Neural cell (in vitro differentiated cells): ENCODE data around the gene NF1. TPM values are rescaled to one million over a fixed set of nuclear protein-coding genes. Genes with fewer than 3 reads are reported as not detected.
A peak's percentile ranks its signal among the peaks of the same experiment; 100 is the strongest.

Experiments used
- H2AFZ ChIP-seq: fragments of 200-600, 300-800 bp; sonication (generic), shearing (Covaris generic); 2 replicates; pipeline ENCODE4 v1.6.0; 2014; ENCODE audit warnings: low read depth, mild to moderate bottlenecking, antibody characterized with exemption, low read length, moderate library complexity
- H3F3A ChIP-seq: fragments of 200-600 bp; shearing (Covaris generic); 2 replicates; pipeline ENCODE4 v1.6.1; 2016; ENCODE audit warnings: mild to moderate bottlenecking, moderate library complexity, mixed read lengths, antibody characterized with exemption, low read length; ENCODE audit not compliant: insufficient read depth, poor library complexity, severe bottlenecking
- H3K27ac ChIP-seq: fragments of 200-600, 300-800 bp; sonication (generic), shearing (Covaris generic); 2 replicates; pipeline ENCODE4 v1.5.1; 2014; ENCODE audit warnings: mild to moderate bottlenecking, low read length, moderate library complexity
- H3K27me3 ChIP-seq: fragments of 300-800, 200-600 bp; sonication (generic), shearing (Covaris generic); 2 replicates; pipeline ENCODE4 v1.6.0; 2014; ENCODE audit warnings: mild to moderate bottlenecking, low read depth, low read length, moderate library complexity; ENCODE audit not compliant: insufficient read depth
- H3K36me3 ChIP-seq: fragments of 300-800, 200-600 bp; sonication (generic), shearing (Covaris generic); 2 replicates; pipeline ENCODE4 v1.5.1; 2014; ENCODE audit warnings: mild to moderate bottlenecking, antibody characterized with exemption, low read length, moderate library complexity; ENCODE audit not compliant: insufficient read depth
- H3K4me2 ChIP-seq: fragments of 300-800, 200-600 bp; sonication (generic), shearing (Covaris generic); 2 replicates; pipeline ENCODE4 v1.6.0; 2014; ENCODE audit warnings: mild to moderate bottlenecking, low read length
- H3K4me3 ChIP-seq: fragments of 300-800, 200-600 bp; sonication (generic), shearing (Covaris generic); 2 replicates; pipeline ENCODE4 v1.5.1; 2014; ENCODE audit warnings: mild to moderate bottlenecking, low read length, moderate library complexity
- H3K79me2 ChIP-seq: fragments of 200-600 bp; shearing (Covaris generic); replicated peaks from 2 replicates; pipeline ENCODE4 v1.6.0; 2014; ENCODE audit warnings: mild to moderate bottlenecking, low read length, moderate library complexity; ENCODE audit not compliant: insufficient read depth
- H3K9ac ChIP-seq: fragments of 300-800, 200-600 bp; sonication (generic), shearing (Covaris generic); 2 replicates; pipeline ENCODE4 v1.6.1; 2016; ENCODE audit warnings: mild to moderate bottlenecking, low read length, mixed read lengths
- H3K9me2 ChIP-seq: fragments of 200-600 bp; shearing (Covaris generic); 2 replicates; pipeline ENCODE4 v1.6.1; 2016; ENCODE audit warnings: mild to moderate bottlenecking, low read length, mixed read lengths; ENCODE audit not compliant: insufficient read depth
- H3K9me3 ChIP-seq: fragments of 200-600, 300-800 bp; sonication (generic), shearing (Covaris generic); 2 replicates; pipeline ENCODE4 v1.6.1; 2016; ENCODE audit warnings: mild to moderate bottlenecking, mixed run types, low read length, moderate library complexity, mixed read lengths
- H4K20me1 ChIP-seq: fragments of 200-600 bp; shearing (Covaris generic); 2 replicates; pipeline ENCODE4 v1.6.1; 2016; ENCODE audit warnings: mild to moderate bottlenecking, mixed run types; ENCODE audit not compliant: insufficient read depth
- CTCF ChIP-seq: fragments of 450-650 bp; IDR thresholded peaks from 2 replicates; pipeline ENCODE4 v1.5.1; 2014; ENCODE audit warnings: antibody characterized with exemption, mild to moderate bottlenecking, moderate library complexity; ENCODE audit not compliant: poor library complexity, severe bottlenecking
- EP300 ChIP-seq: fragments of 450-650 bp; conservative IDR thresholded peaks from 2 replicates; pipeline ENCODE4 v1.6.1; 2014; ENCODE audit warnings: antibody characterized with exemption, mild to moderate bottlenecking, moderate library complexity; ENCODE audit not compliant: poor library complexity, severe bottlenecking
- EZH2 ChIP-seq: fragments of 200-600, 300-800 bp; shearing (Covaris generic), sonication (generic); IDR thresholded peaks from 2 replicates; pipeline ENCODE4 v1.6.1; 2014; ENCODE audit warnings: antibody characterized with exemption, low read length, borderline replicate concordance, mild to moderate bottlenecking; ENCODE audit not compliant: insufficient read depth, poor library complexity, severe bottlenecking
- MXI1 ChIP-seq: fragments of 450-650 bp; conservative IDR thresholded peaks from 2 replicates; pipeline ENCODE4 v1.6.1; 2014; ENCODE audit warnings: antibody characterized with exemption, mild to moderate bottlenecking; ENCODE audit not compliant: poor library complexity, severe bottlenecking
- POLR2AphosphoS5 ChIP-seq: IDR thresholded peaks from 2 replicates; pipeline ENCODE4 v1.6.1; 2012
- RAD21 ChIP-seq: fragments of 450-650 bp; conservative IDR thresholded peaks from 2 replicates; pipeline ENCODE4 v1.6.1; 2014; ENCODE audit warnings: antibody characterized with exemption, mild to moderate bottlenecking, moderate library complexity
- REST ChIP-seq: IDR thresholded peaks from 2 replicates; pipeline ENCODE4 v1.6.1; 2012; ENCODE audit warnings: borderline replicate concordance
- SMC3 ChIP-seq: fragments of 450-650 bp; conservative IDR thresholded peaks from 2 replicates; pipeline ENCODE4 v1.6.1; 2014; ENCODE audit warnings: antibody characterized with exemption, mild to moderate bottlenecking, moderate library complexity; ENCODE audit not compliant: poor library complexity
- TAF1 ChIP-seq: IDR thresholded peaks from 2 replicates; pipeline ENCODE4 v1.6.1; 2012; ENCODE audit warnings: low read depth
- polyA plus RNA-seq: library from polyadenylated mRNA; depleted of rRNA; stranded (reverse); fragments of >200 nt; gene quantifications from 2 replicates; pipeline ENCODE4 v1.2.3, GENCODE V29; 2014

The NF1 gene
- polyA plus RNA-seq, 1 donor from 2014 or later: 22.4 TPM

- no peak overlapping the region for H2AFZ ChIP-seq
- H3K4me3 ChIP-seq: peak overlapping the region; percentile 55
- no peaks in the 10 kb centered on the region for H3K36me3 ChIP-seq
- no peaks in the 10 kb centered on the region for H3F3A ChIP-seq
- no peaks in the 10 kb centered on the region for H3K27me3 ChIP-seq
- H3K27ac ChIP-seq: peak overlapping the region; percentile 58
- H3K9ac ChIP-seq: peak overlapping the region; percentile 25
- H3K9me3 ChIP-seq: no peaks in the 10 kb centered on the region
- no peak overlapping the region for H3K4me2 ChIP-seq
- H3K9me2 ChIP-seq: no peaks in the 10 kb centered on the region
- H3K79me2 ChIP-seq: peaks cover 45% of the 10 kb centered on the region
- no peaks in the 10 kb centered on the region for H4K20me1 ChIP-seq
- TF ChIP-seq REST: peak; percentile 44
- TF ChIP-seq EP300: no peak
- TF ChIP-seq CTCF: no peak
- TF ChIP-seq RAD21: no peak
- TF ChIP-seq EZH2: no peak
Observed at GRCh38 chr17:31131299-31131698, 36.5 kb downstream of the NF1 start.

- Histone ChIP-seq H3K27ac (no peak overlapping the region), H3K9me2 (no peaks in the 10 kb centered on the region), H3K79me2 (peaks cover 43% of the 10 kb centered on the region), H3K4me2 (no peak overlapping the region), H3K4me3 (no peak overlapping the region), H3F3A (no peaks in the 10 kb centered on the region), H4K20me1 (no peaks in the 10 kb centered on the region), H3K27me3 (no peaks in the 10 kb centered on the region), H3K36me3 (no peaks in the 10 kb centered on the region), H2AFZ (no peak overlapping the region), H3K9me3 (no peaks in the 10 kb centered on the region), H3K9ac (no peak overlapping the region)
- TF ChIP-seq REST (no peak), EZH2 (no peak), MXI1 (no peak), EP300 (no peak), RAD21 (no peak), SMC3 (no peak), POLR2AphosphoS5 (no peak), TAF1 (no peak), CTCF (no peak)
Observed at GRCh38 chr17:31132977-31133376, 38.2 kb downstream of the NF1 start.
